IPS-NIHi7 (cell line): ENCODE data around the gene SUPT3H.

Experiments
- DNase-seq: peaks from one replicate; pipeline ENCODE4 v3.0.0; 2012; ENCODE audit warnings: mixed read lengths; ENCODE audit errors: extremely low spot score

Gene SUPT3H

DNA sequence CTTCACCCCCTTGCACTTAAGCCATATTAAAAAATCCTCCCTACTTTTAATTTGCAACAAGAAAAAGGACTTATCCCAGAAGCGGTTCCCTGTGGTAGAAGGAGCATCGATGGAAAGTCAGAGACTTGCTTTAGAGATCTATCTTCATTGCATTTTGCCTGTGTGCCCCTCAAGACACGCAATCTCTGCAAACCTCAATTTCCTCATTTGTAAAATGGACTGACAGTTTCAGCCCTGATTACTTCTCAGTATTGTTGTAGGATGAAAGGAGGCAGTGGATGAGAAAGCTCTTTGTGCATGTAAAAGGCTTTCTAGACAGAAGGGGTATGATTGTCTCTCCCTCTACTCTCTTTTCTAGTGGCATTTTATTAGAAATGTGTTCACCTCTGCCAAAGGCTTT, 580.0 kb downstream of the SUPT3H start:
- DNase-seq: no peak

DNA sequence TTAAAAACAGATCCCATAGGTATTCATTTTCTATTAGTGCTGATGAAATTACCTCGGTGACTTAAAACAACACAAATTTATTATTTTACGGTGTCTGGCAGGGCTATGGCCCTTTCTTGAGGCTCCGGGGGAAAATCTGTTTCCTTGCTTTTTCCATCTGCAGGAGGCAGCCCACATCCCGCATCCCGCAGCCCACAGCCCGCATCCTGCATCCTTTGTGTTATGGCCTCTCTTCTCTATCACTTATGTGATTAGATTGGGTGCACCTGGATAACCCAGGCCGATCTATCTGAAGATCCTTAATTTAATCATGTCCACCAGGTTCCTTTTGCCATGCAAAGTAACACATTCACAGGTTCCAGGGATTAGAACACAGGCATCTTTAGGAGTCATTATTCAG, 582.4 kb downstream of the SUPT3H start:
- DNase-seq: no peak

DNA sequence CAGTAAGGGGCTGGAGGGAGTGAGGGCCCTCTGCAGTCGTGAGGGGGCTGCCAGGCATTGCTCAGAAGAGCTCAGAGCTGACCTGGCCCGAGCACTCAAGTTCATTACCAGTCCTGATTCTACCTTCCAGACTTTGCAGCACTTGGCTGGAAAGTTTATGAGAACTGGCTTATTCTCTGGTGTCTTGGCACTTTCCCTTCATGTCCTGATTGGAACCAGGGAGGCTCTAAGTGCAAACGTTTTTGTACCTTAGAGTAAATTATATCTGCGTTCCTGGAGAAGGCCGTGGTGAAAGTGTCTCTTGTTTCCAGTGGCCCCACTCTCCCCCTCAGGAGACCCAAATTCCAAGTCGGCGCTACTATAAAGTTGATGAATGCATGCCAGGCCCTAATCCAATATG, 587.9 kb downstream of the SUPT3H start:
- DNase-seq: no peak

DNA sequence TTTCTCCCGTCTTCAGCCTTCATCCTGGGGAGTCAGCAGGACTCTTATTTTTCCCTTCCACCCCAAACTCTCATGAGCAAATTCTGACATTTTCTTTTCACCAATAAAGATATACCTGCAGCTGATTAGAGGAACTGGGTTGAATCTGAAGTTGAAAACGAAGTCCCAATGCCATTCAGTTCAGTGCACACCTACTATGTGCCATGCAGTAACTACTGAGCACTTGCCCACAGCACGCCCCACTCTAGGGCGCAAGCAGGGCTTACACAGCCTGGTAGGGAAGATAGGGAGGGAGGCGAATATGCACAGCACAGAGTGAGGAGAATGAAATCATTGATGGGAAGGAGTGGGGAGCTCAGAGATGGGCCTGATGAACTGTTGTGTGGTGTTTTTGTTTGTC, 588.7 kb downstream of the SUPT3H start:
- DNase-seq: no peak

DNA sequence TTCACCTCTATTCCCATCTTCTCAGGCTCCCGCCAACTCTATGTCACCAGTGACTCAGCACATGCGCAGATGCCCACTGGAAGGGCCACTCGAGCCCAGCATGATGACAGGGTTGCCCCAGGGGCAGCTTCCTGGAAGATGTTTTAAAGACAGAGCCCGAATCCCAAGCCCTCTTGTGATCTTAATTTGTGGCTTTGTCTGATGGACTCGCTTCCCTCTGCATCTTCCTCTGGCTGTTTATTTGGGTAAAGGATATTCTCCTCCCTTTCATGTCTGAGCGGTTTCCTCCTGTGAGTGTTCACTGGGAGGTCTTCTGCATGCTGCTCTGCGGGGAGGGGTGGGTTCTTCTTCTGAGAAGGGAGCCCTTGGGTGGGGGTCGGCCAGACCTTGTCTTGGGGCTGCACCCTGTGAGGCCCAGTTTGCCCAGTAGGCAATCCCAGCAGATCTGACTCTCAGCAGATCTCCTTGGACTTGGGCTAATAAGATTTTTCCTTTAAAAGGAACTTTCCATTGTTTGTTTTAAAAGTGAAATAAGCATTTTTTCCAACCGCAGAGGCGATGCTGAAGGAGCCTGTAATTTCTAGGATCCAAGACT, 589.2 kb downstream of the SUPT3H start:
- DNase-seq: no peak

DNA sequence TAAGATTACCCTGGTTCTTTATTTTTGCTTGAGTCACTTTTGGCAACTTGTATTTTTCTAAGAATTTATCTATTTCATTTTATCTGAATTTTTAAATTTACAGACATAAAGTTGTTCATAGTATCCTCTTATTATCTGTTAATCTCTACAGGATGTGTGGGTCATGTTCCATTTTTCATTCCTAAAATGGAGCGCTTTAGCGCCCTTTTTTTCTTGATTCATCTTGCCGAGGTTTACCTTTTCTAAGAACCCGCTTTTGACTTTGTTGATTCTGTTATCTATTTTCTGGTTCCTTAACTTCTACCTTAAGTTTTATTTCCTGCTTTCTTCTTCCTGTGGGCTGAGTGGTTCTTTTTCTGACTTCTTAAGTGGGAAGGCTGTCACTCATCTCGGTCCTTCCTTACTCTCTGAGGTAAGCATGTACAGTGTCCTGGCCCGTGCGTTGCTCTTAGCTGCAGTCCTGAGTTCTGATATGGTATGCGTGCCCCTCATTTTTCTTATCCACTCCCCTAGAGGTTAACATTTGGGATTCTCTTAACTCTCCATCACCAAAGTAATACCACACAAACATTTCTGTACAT, 590.4 kb downstream of the SUPT3H start:
- no peak for DNase-seq

DNA sequence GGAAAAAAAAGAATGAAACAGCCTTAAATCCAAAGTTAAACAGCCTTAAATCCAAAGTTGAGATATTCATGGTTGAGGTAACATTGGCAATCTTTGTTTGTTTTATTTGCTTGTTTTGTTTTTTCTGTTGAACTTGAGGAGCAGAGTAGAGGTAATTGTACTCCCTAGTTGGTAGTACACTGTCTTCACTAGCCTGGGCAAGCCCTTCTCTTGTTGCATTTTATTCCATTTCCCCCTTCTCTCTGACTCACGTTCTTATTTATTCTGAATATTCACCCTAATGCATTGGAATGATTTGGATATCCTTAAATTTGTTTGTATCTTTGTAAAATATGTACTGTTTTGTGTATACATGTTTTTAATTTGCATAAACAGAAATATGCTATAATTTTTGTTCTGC, 592.6 kb downstream of the SUPT3H start:
- no peak for DNase-seq

DNA sequence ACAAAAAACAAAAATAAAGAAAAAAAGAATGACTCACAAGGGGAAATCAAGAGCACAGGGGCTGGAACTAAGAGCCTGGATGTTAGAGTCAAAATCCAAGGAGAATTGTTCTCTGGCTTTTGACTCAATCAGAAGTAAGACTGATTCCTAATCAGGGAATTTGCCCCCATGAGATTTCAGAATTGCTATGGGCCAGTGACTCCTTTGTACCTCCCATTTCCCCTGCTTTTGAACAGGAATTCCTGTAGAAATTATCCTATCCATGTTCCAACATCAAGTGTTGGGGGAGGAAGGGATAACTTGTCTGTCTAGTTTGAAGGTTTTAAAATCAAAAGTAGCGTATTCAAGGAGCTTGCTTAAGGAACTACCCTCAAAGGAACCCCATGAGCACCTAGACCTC, 593.5 kb downstream of the SUPT3H start:
- no peak for DNase-seq

DNA sequence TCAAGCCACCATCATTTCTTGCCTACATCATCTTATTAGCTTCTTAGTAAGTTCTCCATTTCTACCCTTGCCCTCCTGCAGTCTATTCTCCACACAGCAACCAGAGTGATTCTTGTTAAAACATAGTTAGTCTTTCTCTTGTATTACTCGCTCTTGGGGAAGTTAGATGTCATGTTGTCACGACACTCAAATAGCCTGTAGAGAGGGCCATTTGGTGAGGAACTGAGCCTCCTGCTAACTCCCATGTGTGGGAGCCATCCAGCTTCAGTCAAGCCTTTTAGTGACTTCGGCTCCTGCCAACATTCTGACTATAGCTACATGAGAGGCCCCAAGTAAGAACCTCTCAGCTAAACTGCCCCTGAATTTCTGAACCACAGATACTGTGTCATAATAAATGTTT, 594.8 kb downstream of the SUPT3H start:
- no peak for DNase-seq

DNA sequence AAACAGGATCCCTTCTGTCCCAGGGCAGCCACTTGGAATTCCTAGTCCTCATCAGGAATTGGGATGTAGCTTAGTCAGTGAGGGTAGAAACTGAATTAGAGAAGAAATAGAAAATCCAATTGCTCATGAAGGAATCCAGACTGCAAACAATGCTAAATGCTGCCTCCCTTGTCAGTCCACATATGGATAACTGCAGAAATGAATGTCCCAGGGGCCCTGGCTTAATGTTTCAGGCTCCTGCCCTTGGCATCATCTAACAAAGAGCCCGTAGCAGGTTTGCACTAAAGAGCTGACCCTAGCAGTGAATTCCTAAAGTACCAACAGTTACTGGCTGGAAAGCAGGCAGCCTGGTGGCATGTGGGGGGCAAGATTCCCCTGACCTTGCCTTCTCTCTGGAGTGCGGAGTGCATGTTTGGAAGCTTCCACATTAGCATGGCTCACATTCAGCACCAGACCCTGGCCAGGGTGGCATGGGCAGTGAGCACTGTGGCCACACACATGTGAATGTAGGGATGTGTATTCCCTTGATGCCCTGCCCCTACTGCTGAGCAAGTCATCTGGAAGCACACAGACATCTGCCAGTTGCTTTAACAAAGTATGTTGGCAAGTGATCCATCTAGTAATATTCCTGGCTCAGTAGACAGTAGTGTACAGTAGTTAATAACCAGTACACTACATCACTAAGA, 595.7 kb downstream of the SUPT3H start:
- DNase-seq: no peak

DNA sequence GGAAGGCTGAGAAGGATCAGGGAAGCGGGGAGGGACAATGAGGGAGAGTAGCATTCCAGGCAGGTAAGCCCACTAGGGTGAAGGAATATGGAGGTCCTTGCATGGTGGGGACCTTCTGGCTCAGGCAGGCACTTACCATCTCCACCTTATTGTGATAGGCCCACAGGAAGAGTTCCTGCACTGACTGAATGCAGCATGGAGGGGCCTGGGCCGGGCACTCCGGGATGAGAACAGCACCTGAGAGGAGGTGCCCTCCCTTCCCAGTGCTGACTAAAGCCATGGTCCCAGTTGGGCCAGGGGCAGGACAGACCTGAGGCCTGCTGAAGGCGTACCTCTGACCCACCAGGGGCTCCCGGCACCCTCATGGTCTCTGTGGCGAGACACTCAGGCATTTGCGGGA, 597.6 kb downstream of the SUPT3H start:
- DNase-seq: no peak

DNA sequence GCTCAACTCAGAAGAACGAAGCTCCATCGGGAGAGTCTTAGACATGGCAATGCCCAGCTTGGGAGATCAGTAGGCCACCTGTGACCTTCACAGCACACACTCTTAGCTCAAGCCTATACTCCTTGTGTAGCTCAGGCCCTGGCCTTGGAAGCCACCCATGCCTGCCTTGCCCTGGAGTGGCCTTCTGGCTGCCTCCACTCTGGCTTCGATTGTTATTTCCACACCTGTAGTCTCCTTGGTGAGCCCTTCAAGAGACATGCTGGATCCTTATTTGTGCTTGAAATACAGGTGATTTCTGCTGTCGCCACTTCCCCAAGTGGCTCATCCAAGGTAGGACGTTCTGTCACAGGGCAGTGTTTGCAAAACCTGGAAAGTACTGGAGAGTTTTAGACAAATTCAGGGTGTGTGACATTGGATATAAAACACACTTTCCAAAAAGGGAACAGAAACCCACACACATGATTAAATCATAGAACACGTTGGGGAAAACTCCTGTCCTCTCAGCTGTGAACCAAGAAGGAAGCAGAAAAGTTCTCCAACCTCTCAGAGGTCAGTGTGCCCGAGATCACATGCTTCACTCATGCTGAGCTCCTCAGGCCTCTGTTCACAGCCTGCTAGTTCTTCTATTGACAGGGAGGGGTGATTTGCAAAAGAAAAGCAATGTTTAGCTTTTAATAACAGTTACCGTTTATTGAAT, 598.5 kb downstream of the SUPT3H start:
- DNase-seq: no peak
